ENCODE data around the gene GPSM1. TPM values are rescaled to one million over a fixed set of nuclear protein-coding genes. Genes with fewer than 3 reads are reported as not detected.
A peak's percentile ranks its signal among the peaks of the same experiment; 100 is the strongest.

Gene GPSM1
- total RNA-seq, 1 experiment from 2014 or later: 14.2 TPM

GRCh38 chr9:136363949-136364748 lies 36.8 kb downstream of the GPSM1 start:
- Mint-ChIP-seq H3K36me3 (no peaks in the 10 kb centered on the region), H3K4me1 (peaks cover 5% of the 10 kb centered on the region), H3K9me3 (no peaks in the 10 kb centered on the region), H3K27me3 (ENCODE audit: low read depth) (no peaks in the 10 kb centered on the region), H3K27ac (no peak overlapping the region), H3K4me3 (peak overlapping the region; percentile 25; the same call in 1 of the 2 replicates)
- peak; percentile 33 for DNase-seq (ENCODE audit: low spot score)
- TF ChIP-seq HMGXB4 (CRISPR knock-in tag; IDR thresholded peaks at IDR 0.05) (no peak; the same call in 1 of the 2 replicates), ZBTB21 (CRISPR knock-in tag; IDR thresholded peaks at IDR 0.05; ENCODE audit: borderline replicate concordance) (0 out of 2 replicates have a peak, but pooled peaks have one; percentile 28), CDX4 (CRISPR knock-in tag; IDR thresholded peaks at IDR 0.05; ENCODE audit: borderline replicate concordance) (no peak), AFF4 (CRISPR knock-in tag; IDR thresholded peaks at IDR 0.05; ENCODE audit: borderline replicate concordance) (no peak), GABPB1 (CRISPR knock-in tag; IDR thresholded peaks at IDR 0.05) (no peak), ZNF532 (CRISPR knock-in tag; IDR thresholded peaks at IDR 0.05; ENCODE audit: borderline replicate concordance) (no peak), ZNF423 (CRISPR knock-in tag; IDR thresholded peaks at IDR 0.05) (no peak), MLX (CRISPR knock-in tag; IDR thresholded peaks at IDR 0.05) (peak; percentile 19; the same call in 1 of the 2 replicates), E2F5 (CRISPR knock-in tag; IDR thresholded peaks at IDR 0.05) (peak; percentile 4; the same call in 1 of the 2 replicates), MXD4 (CRISPR knock-in tag; IDR thresholded peaks at IDR 0.05; ENCODE audit: borderline replicate concordance) (no peak), ZNF317 (CRISPR knock-in tag; IDR thresholded peaks at IDR 0.05; ENCODE audit: borderline replicate concordance, low read depth) (0 out of 2 replicates have a peak, but pooled peaks have one; percentile 9)
- POLR2A ChIA-PET: interaction anchor here (0.9 to 1.9 kb wide), 3 partner anchors 8 to 40 kb away, joined by 3 to 8 read pairs (median 4); no protein-coding TSS in a partner anchor
- CTCF ChIA-PET: interaction anchor here (0.5 to 3.8 kb wide), 28 partner anchors 8 to 268 kb away, joined by 3 to 41 read pairs (median 4); partner anchors contain the start of gene CARD9
- ATAC-seq: no peak

Data from WTC11 (cell line).